GM23338 (cell line): ENCODE measurements around the gene ACOXL. TPM values are rescaled to one million over a fixed set of nuclear protein-coding genes. Genes with fewer than 3 reads are reported as not detected.
A peak's percentile ranks its signal among the peaks of the same experiment; 100 is the strongest.

ENCODE experiments used
- ATAC-seq: fragments of 200-7000 bp; cut with Tn5 transposase; 3 replicates; pipeline ENCODE4 v1.9.1; 2020
- DNase-seq: peaks from one replicate; pipeline ENCODE4 v3.0.0-alpha.2; 2015; ENCODE audit warnings: low spot score
- H2AFZ ChIP-seq: fragments of 200-600 bp; sonication (generic); 2 replicates; pipeline ENCODE4 v1.8.0; 2016; ENCODE audit warnings: antibody characterized with exemption, mild to moderate bottlenecking, moderate library complexity
- H3F3A ChIP-seq: fragments of 200-600 bp; sonication (generic); replicated peaks from 2 replicates; pipeline ENCODE4 v1.8.0; 2017; ENCODE audit warnings: antibody characterized with exemption, mixed run types, low read depth
- H3K27ac ChIP-seq: fragments of 200-600 bp; sonication (generic); 2 replicates; pipeline ENCODE4 v1.6.1; 2016; ENCODE audit warnings: low read depth
- H3K27me3 ChIP-seq: fragments of 200-600 bp; sonication (generic); 2 replicates; pipeline ENCODE4 v1.8.0; 2016; ENCODE audit warnings: mild to moderate bottlenecking, mixed run types, moderate library complexity; ENCODE audit not compliant: insufficient read depth
- H3K36me3 ChIP-seq: fragments of 200-600 bp; sonication (generic); 2 replicates; pipeline ENCODE4 v1.8.0; 2016; ENCODE audit warnings: mild to moderate bottlenecking; ENCODE audit not compliant: insufficient read depth
- H3K4me1 ChIP-seq: fragments of 200-600 bp; sonication (generic); 2 replicates; pipeline ENCODE4 v1.8.0; 2016; ENCODE audit warnings: mild to moderate bottlenecking, moderate library complexity; ENCODE audit not compliant: insufficient read depth
- H3K4me2 ChIP-seq: fragments of 200-600 bp; sonication (generic); 2 replicates; pipeline ENCODE4 v1.7.1; 2017; ENCODE audit warnings: mixed run types
- H3K4me3 ChIP-seq: fragments of 200-600 bp; sonication (generic); 2 replicates; pipeline ENCODE4 v1.6.1; 2016; ENCODE audit warnings: mixed run types
- H3K79me2 ChIP-seq: fragments of 200-600 bp; sonication (generic); replicated peaks from 2 replicates; pipeline ENCODE4 v1.8.0; 2017; ENCODE audit warnings: mild to moderate bottlenecking; ENCODE audit not compliant: insufficient read depth
- H3K9me2 ChIP-seq: fragments of 200-600 bp; sonication (generic); 2 replicates; pipeline ENCODE4 v1.8.0; 2017; ENCODE audit not compliant: insufficient read depth
- H4K20me1 ChIP-seq: fragments of 200-600 bp; sonication (generic); replicated peaks from 2 replicates; pipeline ENCODE4 v1.8.0; 2017; ENCODE audit warnings: mild to moderate bottlenecking; ENCODE audit not compliant: insufficient read depth
- H3K27ac Mint-ChIP-seq: 2 replicates; pipeline ENCODE4 v1.8.0; 2020; ENCODE audit warnings: inconsistent platforms, mild to moderate bottlenecking, moderate library complexity, mixed read lengths
- H3K27me3 Mint-ChIP-seq: 3 replicates; pipeline ENCODE4 v1.8.0; 2022; ENCODE audit warnings: low read depth, mild to moderate bottlenecking, moderate library complexity, mixed read lengths, inconsistent platforms; ENCODE audit not compliant: insufficient read depth, poor library complexity
- H3K36me3 Mint-ChIP-seq: 3 replicates; pipeline ENCODE4 v1.8.0; 2021; ENCODE audit warnings: low read depth, mild to moderate bottlenecking, inconsistent platforms, moderate library complexity, mixed read lengths
- H3K4me1 Mint-ChIP-seq: 3 replicates; pipeline ENCODE4 v1.8.0; 2020; ENCODE audit warnings: mild to moderate bottlenecking, inconsistent platforms, mixed read lengths
- H3K4me3 Mint-ChIP-seq: 3 replicates; pipeline ENCODE4 v1.8.0; 2021; ENCODE audit warnings: moderate library complexity, mild to moderate bottlenecking, inconsistent platforms, mixed read lengths
- H3K9me3 Mint-ChIP-seq: 3 replicates; pipeline ENCODE4 v1.8.0; 2020; ENCODE audit warnings: moderate library complexity, mild to moderate bottlenecking, inconsistent platforms, mixed read lengths
- CREB1 ChIP-seq: fragments of 250-450 bp; sonication (Bioruptor Pico); IDR thresholded peaks from 2 replicates; pipeline ENCODE4 v1.5.0; 2020; ENCODE audit warnings: low read depth, mild to moderate bottlenecking, moderate library complexity
- ETS1 ChIP-seq: IDR thresholded peaks from 2 replicates; pipeline ENCODE4 v1.6.1; 2016; ENCODE audit warnings: antibody characterized with exemption
- EZH2 ChIP-seq: fragments of 200-600 bp; sonication (generic); IDR thresholded peaks from one replicate; pipeline ENCODE4 v1.8.0; 2017; ENCODE audit warnings: antibody characterized with exemption, mild to moderate bottlenecking, low read depth; ENCODE audit not compliant: unreplicated experiment
- EZH2phosphoT487 ChIP-seq: fragments of 200-600 bp; sonication (generic); IDR thresholded peaks from one replicate; pipeline ENCODE4 v1.8.1; 2018; ENCODE audit warnings: antibody characterized with exemption; ENCODE audit not compliant: unreplicated experiment
- NANOG ChIP-seq: IDR thresholded peaks from 2 replicates; pipeline ENCODE4 v1.6.1; 2016; ENCODE audit warnings: antibody characterized with exemption, borderline replicate concordance
- STAT1 ChIP-seq: IDR thresholded peaks from one replicate; pipeline ENCODE4 v1.6.1; 2016; ENCODE audit warnings: antibody characterized with exemption; ENCODE audit not compliant: unreplicated experiment
- ZNF462 ChIP-seq: fragments of 250-450 bp; sonication (Bioruptor Pico); IDR thresholded peaks from 2 replicates; pipeline ENCODE4 v1.5.0; 2020; ENCODE audit warnings: mild to moderate bottlenecking, moderate library complexity
- polyA plus RNA-seq: library from polyadenylated mRNA; unstranded; fragments of >200 nt; fragmentation: Nextera tagmentation; extraction: Ambion mirVana; gene quantifications from 2 replicates; pipeline ENCODE4 v1.2.1, GENCODE V29; 2016
- total RNA-seq: library from RNA; depleted of rRNA; stranded (reverse); fragments of >200 nt; shearing (Covaris generic); gene quantifications from 2 replicates; pipeline ENCODE4 v1.2.3, GENCODE V29; 2014
- TF ChIP-seq, protein P1 (sequence below): IDR thresholded peaks from one replicate; pipeline ENCODE4 v1.6.1; 2018; ENCODE audit warnings: antibody characterized with exemption; ENCODE audit not compliant: unreplicated experiment
- TF ChIP-seq, protein P2 (sequence below), 2 experiments: fragments of 200-600 bp in 1 of 2; sonication (generic) in 1 of 2; conservative IDR thresholded peaks; 2 replicates each; pipeline versions ENCODE4 v1.5.1 to v1.6.1; 2016 to 2017; ENCODE audit warnings: antibody characterized with exemption in 2 of 2, low read depth in 2 of 2, mild to moderate bottlenecking in 2 of 2, moderate library complexity in 1 of 2

Gene ACOXL
- total and polyA plus RNA-seq, 2 experiments from 2014 or later = 9.0 to 14.7 TPM

DNA sequence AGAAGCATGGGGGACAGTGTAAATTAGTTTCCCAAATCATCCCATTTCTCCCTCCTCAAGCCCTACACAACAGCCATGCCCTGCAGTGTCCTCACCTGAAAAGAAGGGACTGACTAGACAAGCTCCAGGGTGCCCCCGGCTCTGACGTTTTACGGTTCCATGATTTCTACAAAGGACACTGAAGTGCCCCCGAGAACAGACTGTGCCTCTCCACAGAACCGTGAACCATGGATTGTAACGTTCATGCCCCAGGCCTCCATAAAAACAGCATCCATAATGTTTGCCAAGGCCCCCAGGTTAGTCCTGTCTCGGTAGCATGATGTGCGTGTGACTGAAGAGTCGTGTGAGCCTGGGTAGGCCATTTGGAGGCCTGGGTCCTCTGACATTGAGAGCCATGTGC lies 7.0 kb upstream of the ACOXL start (continued):
- TF ChIP-seq, protein P1, sequence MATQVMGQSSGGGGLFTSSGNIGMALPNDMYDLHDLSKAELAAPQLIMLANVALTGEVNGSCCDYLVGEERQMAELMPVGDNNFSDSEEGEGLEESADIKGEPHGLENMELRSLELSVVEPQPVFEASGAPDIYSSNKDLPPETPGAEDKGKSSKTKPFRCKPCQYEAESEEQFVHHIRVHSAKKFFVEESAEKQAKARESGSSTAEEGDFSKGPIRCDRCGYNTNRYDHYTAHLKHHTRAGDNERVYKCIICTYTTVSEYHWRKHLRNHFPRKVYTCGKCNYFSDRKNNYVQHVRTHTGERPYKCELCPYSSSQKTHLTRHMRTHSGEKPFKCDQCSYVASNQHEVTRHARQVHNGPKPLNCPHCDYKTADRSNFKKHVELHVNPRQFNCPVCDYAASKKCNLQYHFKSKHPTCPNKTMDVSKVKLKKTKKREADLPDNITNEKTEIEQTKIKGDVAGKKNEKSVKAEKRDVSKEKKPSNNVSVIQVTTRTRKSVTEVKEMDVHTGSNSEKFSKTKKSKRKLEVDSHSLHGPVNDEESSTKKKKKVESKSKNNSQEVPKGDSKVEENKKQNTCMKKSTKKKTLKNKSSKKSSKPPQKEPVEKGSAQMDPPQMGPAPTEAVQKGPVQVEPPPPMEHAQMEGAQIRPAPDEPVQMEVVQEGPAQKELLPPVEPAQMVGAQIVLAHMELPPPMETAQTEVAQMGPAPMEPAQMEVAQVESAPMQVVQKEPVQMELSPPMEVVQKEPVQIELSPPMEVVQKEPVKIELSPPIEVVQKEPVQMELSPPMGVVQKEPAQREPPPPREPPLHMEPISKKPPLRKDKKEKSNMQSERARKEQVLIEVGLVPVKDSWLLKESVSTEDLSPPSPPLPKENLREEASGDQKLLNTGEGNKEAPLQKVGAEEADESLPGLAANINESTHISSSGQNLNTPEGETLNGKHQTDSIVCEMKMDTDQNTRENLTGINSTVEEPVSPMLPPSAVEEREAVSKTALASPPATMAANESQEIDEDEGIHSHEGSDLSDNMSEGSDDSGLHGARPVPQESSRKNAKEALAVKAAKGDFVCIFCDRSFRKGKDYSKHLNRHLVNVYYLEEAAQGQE = no peak
- TF ChIP-seq EZH2 (no peak), CREB1 (CRISPR knock-in tag) (no peak)

DNA sequence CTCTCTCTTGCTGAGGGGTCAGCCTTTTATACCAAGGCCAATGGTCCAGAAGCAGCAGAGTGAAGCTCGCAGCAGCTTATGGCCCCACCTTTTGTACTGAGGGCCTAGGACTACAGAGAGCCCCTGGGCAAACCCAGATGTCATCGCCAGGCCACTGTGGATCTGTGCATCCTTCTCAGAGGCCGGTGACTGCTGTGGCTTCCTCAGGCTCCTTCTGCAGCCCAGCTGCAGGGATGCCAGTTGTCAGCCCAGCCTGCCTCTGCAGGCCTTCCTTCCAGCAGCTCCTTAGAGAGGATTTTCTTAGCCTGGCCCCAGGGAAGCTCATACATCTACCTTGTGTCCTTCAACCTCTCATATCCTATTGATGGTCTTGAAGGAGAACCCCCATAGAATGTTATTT lies 6.5 kb upstream of the ACOXL start:
- Histone ChIP-seq H3K79me2 (no peaks in the 10 kb centered on the region), H3F3A (no peaks in the 10 kb centered on the region), H3K27me3 (no peaks in the 10 kb centered on the region), H3K4me3 (no peak overlapping the region), H3K36me3 (no peaks in the 10 kb centered on the region; the same call in 1 of the 2 replicates), H4K20me1 (no peaks in the 10 kb centered on the region), H2AFZ (peak overlapping the region; percentile 18; the same call in 1 of the 2 replicates), H3K4me1 (peaks cover 18% of the 10 kb centered on the region), H3K27ac (no peak overlapping the region), H3K4me2 (no peak overlapping the region), H3K9me2 (peaks cover 8% of the 10 kb centered on the region; the same call in 1 of the 2 replicates)
- peaks cover 5% of the 10 kb centered on the region; the same call in 2 of the 3 replicates for H3K9me3 Mint-ChIP-seq
- ATAC-seq = no peak
- no peak overlapping the region for H3K4me3 Mint-ChIP-seq
- no peak for DNase-seq
- peaks cover 8% of the 10 kb centered on the region for H3K27me3 Mint-ChIP-seq
- no peaks in the 10 kb centered on the region; the same call in 2 of the 3 replicates for H3K36me3 Mint-ChIP-seq
- peaks cover 26% of the 10 kb centered on the region for H3K4me1 Mint-ChIP-seq
- H3K27ac Mint-ChIP-seq = no peak overlapping the region
- TF ChIP-seq STAT1 = no peak
- TF ChIP-seq NANOG = no peak
- TF ChIP-seq EZH2phosphoT487 = no peak
- TF ChIP-seq ETS1 = no peak
- TF ChIP-seq, protein P2, sequence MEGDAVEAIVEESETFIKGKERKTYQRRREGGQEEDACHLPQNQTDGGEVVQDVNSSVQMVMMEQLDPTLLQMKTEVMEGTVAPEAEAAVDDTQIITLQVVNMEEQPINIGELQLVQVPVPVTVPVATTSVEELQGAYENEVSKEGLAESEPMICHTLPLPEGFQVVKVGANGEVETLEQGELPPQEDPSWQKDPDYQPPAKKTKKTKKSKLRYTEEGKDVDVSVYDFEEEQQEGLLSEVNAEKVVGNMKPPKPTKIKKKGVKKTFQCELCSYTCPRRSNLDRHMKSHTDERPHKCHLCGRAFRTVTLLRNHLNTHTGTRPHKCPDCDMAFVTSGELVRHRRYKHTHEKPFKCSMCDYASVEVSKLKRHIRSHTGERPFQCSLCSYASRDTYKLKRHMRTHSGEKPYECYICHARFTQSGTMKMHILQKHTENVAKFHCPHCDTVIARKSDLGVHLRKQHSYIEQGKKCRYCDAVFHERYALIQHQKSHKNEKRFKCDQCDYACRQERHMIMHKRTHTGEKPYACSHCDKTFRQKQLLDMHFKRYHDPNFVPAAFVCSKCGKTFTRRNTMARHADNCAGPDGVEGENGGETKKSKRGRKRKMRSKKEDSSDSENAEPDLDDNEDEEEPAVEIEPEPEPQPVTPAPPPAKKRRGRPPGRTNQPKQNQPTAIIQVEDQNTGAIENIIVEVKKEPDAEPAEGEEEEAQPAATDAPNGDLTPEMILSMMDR (conservative IDR thresholded peaks at IDR 0.05; ENCODE audit: low read depth in 2 of 2) = no peak
- TF ChIP-seq ZNF462 = no peak
